H9 (cell line): Measurements from ENCODE around the gene GPR180. TPM values are rescaled to one million over a fixed set of nuclear protein-coding genes. Genes with fewer than 3 reads are reported as not detected.

Experiments used
- DNase-seq: peaks from one replicate; pipeline ENCODE4 v3.0.0-alpha.2; 2017
- H2AFZ ChIP-seq: one replicate; pipeline ENCODE4 v1.6.1; 2013; ENCODE audit warnings: mild to moderate bottlenecking, low read length, control low read depth, moderate library complexity
- H2AK5ac ChIP-seq: 2 replicates; pipeline ENCODE4 v1.6.1; 2013; ENCODE audit warnings: low read length, control low read depth, mixed read lengths; ENCODE audit not compliant: insufficient read length
- H2BK120ac ChIP-seq: one replicate; pipeline ENCODE4 v1.6.1; 2013; ENCODE audit warnings: low read depth, mild to moderate bottlenecking, low read length, control low read depth, inconsistent platforms; ENCODE audit not compliant: poor library complexity, severe bottlenecking
- H2BK12ac ChIP-seq: 2 replicates; pipeline ENCODE4 v1.6.1; 2013; ENCODE audit warnings: low read length, control low read depth, mixed read lengths, low read depth; ENCODE audit not compliant: insufficient read length
- H2BK15ac ChIP-seq: 2 replicates; pipeline ENCODE4 v1.6.1; 2013; ENCODE audit warnings: low read depth, low read length, control low read depth
- H2BK20ac ChIP-seq: one replicate; pipeline ENCODE4 v1.6.1; 2013; ENCODE audit warnings: low read depth, mild to moderate bottlenecking, low read length, control low read depth, inconsistent platforms; ENCODE audit not compliant: poor library complexity, severe bottlenecking
- H2BK5ac ChIP-seq: 2 replicates; pipeline ENCODE4 v1.6.1; 2013; ENCODE audit warnings: low read length, control low read depth, mixed read lengths; ENCODE audit not compliant: insufficient read length
- H3K14ac ChIP-seq: 2 replicates; pipeline ENCODE4 v1.6.1; 2013; ENCODE audit warnings: low read length, control low read depth; ENCODE audit not compliant: insufficient read depth
- H3K18ac ChIP-seq: 2 replicates; pipeline ENCODE4 v1.6.1; 2013; ENCODE audit warnings: low read depth, mild to moderate bottlenecking, mixed read lengths, low read length, control low read depth; ENCODE audit not compliant: insufficient read length
- H3K23ac ChIP-seq: 2 replicates; pipeline ENCODE4 v1.6.1; 2013; ENCODE audit warnings: low read length, control low read depth, mixed read lengths, low read depth; ENCODE audit not compliant: insufficient read length
- H3K23me2 ChIP-seq: 2 replicates; pipeline ENCODE4 v1.6.1; 2013; ENCODE audit warnings: low read depth, mild to moderate bottlenecking, mixed read lengths, low read length, control low read depth; ENCODE audit not compliant: insufficient read length, poor library complexity, severe bottlenecking
- H3K27ac ChIP-seq: 2 replicates; pipeline ENCODE4 v1.5.1; 2013; ENCODE audit warnings: low read length, control low read depth, mixed read lengths, low read depth; ENCODE audit not compliant: insufficient read length
- H3K27me3 ChIP-seq: 2 replicates; pipeline ENCODE4 v1.6.1; 2013; ENCODE audit warnings: low read length, control low read depth, inconsistent platforms; ENCODE audit not compliant: insufficient read depth
- H3K4ac ChIP-seq: 2 replicates; pipeline ENCODE4 v1.6.1; 2013; ENCODE audit warnings: low read depth, mild to moderate bottlenecking, control low read depth, inconsistent platforms, low read length, moderate library complexity
- H3K4me1 ChIP-seq: 2 replicates; pipeline ENCODE4 v1.6.1; 2013; ENCODE audit warnings: low read length, control low read depth, inconsistent platforms; ENCODE audit not compliant: insufficient read depth
- H3K4me2 ChIP-seq: 2 replicates; pipeline ENCODE4 v1.6.1; 2013; ENCODE audit warnings: low read length, control low read depth, mixed read lengths; ENCODE audit not compliant: insufficient read length, insufficient read depth
- H3K56ac ChIP-seq: 2 replicates; pipeline ENCODE4 v1.6.1; 2013; ENCODE audit warnings: low read depth, mild to moderate bottlenecking, mixed read lengths, low read length, control low read depth; ENCODE audit not compliant: insufficient read length
- H3K79me1 ChIP-seq: 2 replicates; pipeline ENCODE4 v1.6.1; 2013; ENCODE audit warnings: low read depth, mild to moderate bottlenecking, moderate library complexity, low read length, control low read depth, inconsistent platforms; ENCODE audit not compliant: insufficient read depth, poor library complexity, severe bottlenecking
- H3K79me2 ChIP-seq: 2 replicates; pipeline ENCODE4 v1.6.1; 2013; ENCODE audit warnings: low read length, control low read depth, inconsistent platforms; ENCODE audit not compliant: insufficient read depth
- H3K9ac ChIP-seq: 2 replicates; pipeline ENCODE4 v1.6.1; 2013; ENCODE audit warnings: low read length, control low read depth, mixed read lengths; ENCODE audit not compliant: insufficient read length; ENCODE audit errors: extremely low read depth
- H3K9me3 ChIP-seq: one replicate; pipeline ENCODE4 v1.6.1; 2013; ENCODE audit warnings: low read depth, low read length, inconsistent platforms; ENCODE audit not compliant: control insufficient read depth
- H3T11ph ChIP-seq: one replicate; pipeline ENCODE4 v1.6.1; 2013; ENCODE audit warnings: mild to moderate bottlenecking, low read length, control low read depth, inconsistent platforms
- H4K20me1 ChIP-seq: one replicate; pipeline ENCODE4 v1.6.1; 2013; ENCODE audit not compliant: control insufficient read depth, insufficient read length, insufficient read depth
- H4K5ac ChIP-seq: 2 replicates; pipeline ENCODE4 v1.6.1; 2013; ENCODE audit warnings: low read depth, mild to moderate bottlenecking, mixed read lengths, low read length, control low read depth; ENCODE audit not compliant: insufficient read length
- H4K8ac ChIP-seq: replicated peaks from 2 replicates; pipeline ENCODE4 v1.6.1; 2013; ENCODE audit warnings: low read length, control low read depth, mixed read lengths, low read depth; ENCODE audit not compliant: insufficient read length
- H4K91ac ChIP-seq: 2 replicates; pipeline ENCODE4 v1.6.1; 2013; ENCODE audit warnings: low read depth, mild to moderate bottlenecking, moderate library complexity, mixed read lengths, low read length, control low read depth; ENCODE audit not compliant: insufficient read length
- H3K27ac Mint-ChIP-seq, 3 experiments: 2 replicates in 2 of 3; 3 replicates in 1 of 3; pipeline ENCODE4 v1.8.0; 2020 to 2021; ENCODE audit warnings: mixed read lengths in 3 of 3, mild to moderate bottlenecking in 1 of 3, moderate library complexity in 1 of 3
- H3K27me3 Mint-ChIP-seq: 2 replicates; pipeline ENCODE4 v1.8.0; 2021; ENCODE audit warnings: low read depth, mild to moderate bottlenecking, moderate library complexity, mixed read lengths
- H3K36me3 Mint-ChIP-seq, 3 experiments: 2 replicates in 2 of 3; 3 replicates in 1 of 3; pipeline ENCODE4 v1.8.0; 2020 to 2021; ENCODE audit warnings: low read depth in 3 of 3, mixed read lengths in 3 of 3; ENCODE audit not compliant: insufficient read depth in 1 of 3
- H3K4me1 Mint-ChIP-seq, 2 experiments: 2 replicates each; pipeline ENCODE4 v1.8.0; 2020; ENCODE audit warnings: mixed read lengths in 2 of 2
- H3K4me3 Mint-ChIP-seq, 2 experiments: 2 replicates in 1 of 2; 3 replicates in 1 of 2; pipeline ENCODE4 v1.8.0; 2020 to 2021; ENCODE audit warnings: mild to moderate bottlenecking in 2 of 2, mixed read lengths in 2 of 2, moderate library complexity in 1 of 2
- H3K9me3 Mint-ChIP-seq, 2 experiments: 2 replicates in 1 of 2; 3 replicates in 1 of 2; pipeline ENCODE4 v1.8.0; 2020; ENCODE audit warnings: mild to moderate bottlenecking in 2 of 2, mixed read lengths in 2 of 2, moderate library complexity in 1 of 2
- WGBS: extraction: QIAGEN DNeasy Blood & Tissue Kit; methylation state at CpG from one replicate; pipeline ENCODE4 v1.1.7; 2013; ENCODE audit warnings: missing lambda C conversion rate, low lambda C conversion rate, mixed read lengths; ENCODE audit not compliant: insufficient read length; ENCODE audit errors: extremely low coverage; 5-methylcytosine and 5-hydroxymethylcytosine counted together
- total RNA-seq: library from RNA; stranded (reverse); gene quantifications from 2 replicates; pipeline ENCODE4 v1.2.1, GENCODE V29; 2021
- TF ChIP-seq, protein P1 (sequence below): fragments of 200-600 bp; sonication (generic); conservative IDR thresholded peaks from 3 replicates; pipeline ENCODE4 v1.8.0; 2021; ENCODE audit warnings: antibody characterized with exemption, mild to moderate bottlenecking

Gene GPR180
- total RNA-seq, 1 experiment from 2014 or later, result 5.1 TPM

DNA sequence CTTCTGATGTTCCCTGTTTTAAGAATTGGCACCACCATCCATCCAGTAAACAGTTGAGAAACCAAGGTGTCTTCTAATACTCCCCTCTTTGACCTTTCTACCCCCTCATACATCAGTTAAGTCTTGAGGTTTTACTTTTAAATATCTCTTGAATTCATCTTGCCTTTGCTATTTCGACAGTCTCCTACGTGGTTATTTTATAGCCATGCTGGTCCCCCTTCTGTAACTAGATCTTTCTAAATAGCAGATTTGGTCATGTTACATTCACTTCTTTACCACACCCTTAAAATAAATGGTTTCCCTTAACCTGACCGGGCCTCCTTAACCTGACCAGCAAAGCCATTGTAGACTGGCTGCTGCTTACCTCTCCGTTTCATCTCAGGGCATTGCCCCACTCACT, 5.4 kb downstream of the GPR180 start:
- H4K91ac ChIP-seq, result no peak overlapping the region
- no peak overlapping the region for H2BK5ac ChIP-seq
- no peak overlapping the region for H2AK5ac ChIP-seq
- no peak overlapping the region for H3K9ac ChIP-seq
- H3K9me3 ChIP-seq, result no peaks in the 10 kb centered on the region
- H3K79me2 ChIP-seq, result peaks cover 2% of the 10 kb centered on the region; the same call in 1 of the 2 replicates
- no peak overlapping the region for H2AFZ ChIP-seq
- H3K18ac ChIP-seq, result no peak overlapping the region
- H3K4me1 Mint-ChIP-seq, result peaks cover 9 to 10% of the 10 kb centered on the region in 2 experiments
- H3K14ac ChIP-seq, result no peak overlapping the region
- H3K27ac ChIP-seq, result no peak overlapping the region
- no peaks in the 10 kb centered on the region for H4K20me1 ChIP-seq
- no CpG with 5 or more reads among the region's 4 CpGs for WGBS
- no peak overlapping the region for H3T11ph ChIP-seq
- TF ChIP-seq, protein P1, sequence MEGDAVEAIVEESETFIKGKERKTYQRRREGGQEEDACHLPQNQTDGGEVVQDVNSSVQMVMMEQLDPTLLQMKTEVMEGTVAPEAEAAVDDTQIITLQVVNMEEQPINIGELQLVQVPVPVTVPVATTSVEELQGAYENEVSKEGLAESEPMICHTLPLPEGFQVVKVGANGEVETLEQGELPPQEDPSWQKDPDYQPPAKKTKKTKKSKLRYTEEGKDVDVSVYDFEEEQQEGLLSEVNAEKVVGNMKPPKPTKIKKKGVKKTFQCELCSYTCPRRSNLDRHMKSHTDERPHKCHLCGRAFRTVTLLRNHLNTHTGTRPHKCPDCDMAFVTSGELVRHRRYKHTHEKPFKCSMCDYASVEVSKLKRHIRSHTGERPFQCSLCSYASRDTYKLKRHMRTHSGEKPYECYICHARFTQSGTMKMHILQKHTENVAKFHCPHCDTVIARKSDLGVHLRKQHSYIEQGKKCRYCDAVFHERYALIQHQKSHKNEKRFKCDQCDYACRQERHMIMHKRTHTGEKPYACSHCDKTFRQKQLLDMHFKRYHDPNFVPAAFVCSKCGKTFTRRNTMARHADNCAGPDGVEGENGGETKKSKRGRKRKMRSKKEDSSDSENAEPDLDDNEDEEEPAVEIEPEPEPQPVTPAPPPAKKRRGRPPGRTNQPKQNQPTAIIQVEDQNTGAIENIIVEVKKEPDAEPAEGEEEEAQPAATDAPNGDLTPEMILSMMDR, result no peak
- H4K5ac ChIP-seq, result no peak overlapping the region
- H2BK15ac ChIP-seq, result no peak overlapping the region
- H3K4me2 ChIP-seq, result no peak overlapping the region
- H4K8ac ChIP-seq, result no peak overlapping the region
- H3K4ac ChIP-seq, result no peak overlapping the region
- H2BK12ac ChIP-seq, result no peak overlapping the region
- H3K27me3 Mint-ChIP-seq, result no peaks in the 10 kb centered on the region
- H3K56ac ChIP-seq, result no peak overlapping the region
- H3K79me1 ChIP-seq, result no peaks in the 10 kb centered on the region
- no peaks in the 10 kb centered on the region for H3K9me3 Mint-ChIP-seq
- no peak overlapping the region for H2BK20ac ChIP-seq
- H3K27ac Mint-ChIP-seq, result no peak overlapping the region
- H3K23me2 ChIP-seq, result no peaks in the 10 kb centered on the region
- H3K36me3 Mint-ChIP-seq, result peaks cover 12 to 43% (median 36%) of the 10 kb centered on the region in 3 experiments; a peak in 6 of 7 replicates
- H3K4me1 ChIP-seq, result no peaks in the 10 kb centered on the region
- DNase-seq, result no peak
- H2BK120ac ChIP-seq, result no peak overlapping the region
- H3K4me3 Mint-ChIP-seq, result no peak overlapping the region
- H3K23ac ChIP-seq, result no peak overlapping the region
- H3K27me3 ChIP-seq, result no peaks in the 10 kb centered on the region
